Natural killer cell (primary cell): ENCODE data around the gene GFI1. TPM values are rescaled to one million over a fixed set of nuclear protein-coding genes. Genes with fewer than 3 reads are reported as not detected.
A peak's percentile ranks its signal among the peaks of the same experiment; 100 is the strongest.

Experiments used
- ATAC-seq, 3 donors: fragments of 150-1000 bp in 2 of 3; fragments of 200-7000 bp in 1 of 3; cut with Tn5 transposase; 1 replicate in 1 of 3; 2 replicates in 2 of 3; pipeline ENCODE4 v1.10.0; 2021; ENCODE audit warnings: mild to moderate bottlenecking in 2 of 3, moderate library complexity in 2 of 3
- DNase-seq, 2 donors: peaks; one replicate each; pipeline versions ENCODE4 v3.0.0 to v3.0.0-alpha.2; 2013 to 2021; ENCODE audit warnings: mixed read lengths in 1 of 2
- H3K27ac ChIP-seq: one replicate; pipeline ENCODE4 v1.5.1; 2013; ENCODE audit warnings: mild to moderate bottlenecking, low read length
- H3K27me3 ChIP-seq: one replicate; pipeline ENCODE4 v1.6.1; 2013; ENCODE audit warnings: low read length; ENCODE audit not compliant: control insufficient read depth, insufficient read depth
- H3K36me3 ChIP-seq: one replicate; pipeline ENCODE4 v1.6.1; 2013; ENCODE audit warnings: low read length; ENCODE audit not compliant: control insufficient read depth, insufficient read depth
- H3K4me1 ChIP-seq: one replicate; pipeline ENCODE4 v1.6.1; 2013; ENCODE audit warnings: low read length; ENCODE audit not compliant: control insufficient read depth, insufficient read depth
- H3K4me3 ChIP-seq: one replicate; pipeline ENCODE4 v1.5.1; 2013; ENCODE audit warnings: low read length
- H3K9me3 ChIP-seq: one replicate; pipeline ENCODE4 v1.6.1; 2013; ENCODE audit warnings: low read length; ENCODE audit not compliant: control insufficient read depth, insufficient read depth
- H3K27ac Mint-ChIP-seq, 2 donors: one replicate each; pipeline ENCODE4 v1.8.0; 2022; ENCODE audit warnings: mild to moderate bottlenecking in 2 of 2, mixed read lengths in 2 of 2, moderate library complexity in 1 of 2
- H3K27me3 Mint-ChIP-seq, 2 donors: one replicate each; pipeline ENCODE4 v1.8.0; 2022; ENCODE audit warnings: low read depth in 2 of 2, mixed read lengths in 2 of 2
- H3K36me3 Mint-ChIP-seq: one replicate; pipeline ENCODE4 v1.8.0; 2022; ENCODE audit warnings: mixed read lengths
- H3K4me1 Mint-ChIP-seq, 2 donors: one replicate each; pipeline ENCODE4 v1.8.0; 2022; ENCODE audit warnings: mixed read lengths in 2 of 2
- H3K4me3 Mint-ChIP-seq: one replicate; pipeline ENCODE4 v1.8.0; 2022; ENCODE audit warnings: mild to moderate bottlenecking, moderate library complexity, mixed read lengths
- H3K9me3 Mint-ChIP-seq, 2 donors: one replicate each; pipeline ENCODE4 v1.8.0; 2022; ENCODE audit warnings: mixed read lengths in 2 of 2
- CTCF ChIP-seq: fragments of 200-600 bp; IDR thresholded peaks from one replicate; pipeline ENCODE4 v1.8.0; 2022; ENCODE audit warnings: antibody characterized with exemption
- WGBS: methylation state at CpG from one replicate; pipeline ENCODE4 v1.1.7; 2013; ENCODE audit warnings: missing lambda C conversion rate; ENCODE audit not compliant: insufficient coverage; 5-methylcytosine and 5-hydroxymethylcytosine counted together
- intact Hi-C: fragments of 100-400 bp; cut with micrococcal nuclease; formaldehyde crosslinking; loops from one replicate; pipeline ENCODE4 v1.14.2; 2022
- total RNA-seq, 4 donors: library from RNA; stranded (reverse); fragments of 120-200 nt in 1 of 4; gene quantifications; one replicate each; pipeline versions ENCODE4 v1.2.3 to v1.2.4, GENCODE V29; 2013 to 2022

Gene GFI1
- total RNA-seq, 3 donors from 2014 or later (not counting 1 experiment from before 2014, with no cell fraction given) = 42.7 to 50.3 (median 46.0) TPM

DNA sequence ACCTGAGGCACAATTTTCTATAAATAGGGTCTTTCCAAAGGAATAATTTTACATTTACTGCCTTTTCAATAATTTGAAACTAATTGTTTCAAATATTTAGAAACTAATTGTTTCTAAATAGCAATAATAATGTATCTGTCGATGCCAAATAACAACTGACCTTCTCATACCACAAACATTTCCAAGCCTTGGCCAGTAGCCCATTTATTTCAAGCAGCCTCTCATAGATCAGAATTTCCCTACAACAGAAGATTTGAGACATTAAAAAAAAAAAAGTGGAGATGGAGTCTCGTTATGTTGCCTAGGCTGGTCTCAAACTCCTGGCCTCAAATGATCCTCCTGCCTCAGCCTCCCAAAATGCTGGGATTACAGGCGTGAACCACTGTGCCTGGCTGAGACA is 2.1 kb upstream of the GFI1 start:
- H3K36me3 ChIP-seq = no peaks in the 10 kb centered on the region
- peaks cover 6 to 23% of the 10 kb centered on the region in 2 donors for H3K4me1 Mint-ChIP-seq
- ATAC-seq (no peak), DNase-seq (no peak)
- H3K4me3 Mint-ChIP-seq = no peak overlapping the region
- no peak overlapping the region for H3K4me3 ChIP-seq
- H3K27ac ChIP-seq = no peak overlapping the region
- H3K4me1 ChIP-seq = peaks cover 12% of the 10 kb centered on the region
- no peaks in the 10 kb centered on the region for H3K27me3 ChIP-seq
- H3K9me3 ChIP-seq = no peaks in the 10 kb centered on the region
- TF ChIP-seq CTCF = no peak
- WGBS = 97% methylated on average over 3 of the region's 3 CpGs
- H3K9me3 Mint-ChIP-seq = no peaks in the 10 kb centered on the region
- H3K27me3 Mint-ChIP-seq = no peaks in the 10 kb centered on the region
- intact Hi-C loops = loop anchor here (5.0 kb wide), 3 partner anchors 108 to 192 kb away; partner anchors contain the start of genes GLMN and RPAP2
- no peaks in the 10 kb centered on the region for H3K36me3 Mint-ChIP-seq
- H3K27ac Mint-ChIP-seq = peak overlapping the region; percentile 23 to 88

DNA sequence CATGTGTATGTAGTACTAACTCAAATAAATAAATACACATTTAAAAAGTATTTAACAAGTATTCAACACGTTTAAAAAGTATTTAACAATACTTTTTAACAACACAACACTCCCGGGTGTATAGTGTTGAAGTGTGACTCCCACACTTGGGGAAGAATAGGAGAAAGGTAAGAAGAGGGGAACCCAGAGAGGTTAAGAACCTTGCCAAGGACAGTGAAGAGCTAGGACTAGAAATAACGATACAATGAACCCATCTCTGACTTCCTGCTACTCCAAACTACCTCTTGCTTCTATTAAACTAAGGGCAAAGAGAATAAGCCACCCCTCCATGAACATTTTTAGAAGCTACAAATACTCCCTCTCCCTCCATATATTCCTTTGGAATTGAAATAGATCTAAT is 1.7 kb upstream of the GFI1 start:
- DNase-seq = no peak
- H3K4me3 Mint-ChIP-seq = no peak overlapping the region

DNA sequence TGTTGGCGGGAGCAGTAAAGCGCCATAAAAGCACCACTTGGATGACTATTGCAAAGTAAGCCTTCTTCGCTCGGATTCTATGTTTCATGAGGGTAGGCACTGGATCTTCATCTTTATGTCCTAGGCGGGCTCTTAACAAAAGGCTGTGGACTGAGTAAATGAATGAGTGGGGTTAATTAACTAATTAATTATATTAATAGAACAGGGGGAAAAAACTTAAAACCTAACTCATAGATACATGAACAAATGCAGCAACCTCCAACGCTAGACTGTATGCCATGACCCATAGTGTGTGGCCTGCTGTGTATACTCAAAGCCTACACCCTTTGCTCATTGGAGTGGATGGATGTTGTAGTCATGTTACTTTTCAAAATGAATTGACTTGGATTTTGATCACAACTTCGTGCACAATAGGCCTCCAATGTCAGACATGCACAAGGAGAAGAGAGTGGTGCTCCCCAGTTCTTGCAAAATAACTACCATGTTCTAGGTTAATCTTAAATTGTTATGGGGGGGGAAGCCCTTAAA is 417 bp upstream of the GFI1 start:
- Histone ChIP-seq H3K4me3 (peak overlapping the region; percentile 65), H3K27me3 (no peaks in the 10 kb centered on the region), H3K4me1 (peaks cover 29% of the 10 kb centered on the region), H3K36me3 (no peaks in the 10 kb centered on the region), H3K9me3 (no peaks in the 10 kb centered on the region), H3K27ac (peak overlapping the region; percentile 53)
- H3K27ac Mint-ChIP-seq = peak overlapping the region; percentile 88 to 94
- H3K27me3 Mint-ChIP-seq = no peaks in the 10 kb centered on the region
- H3K4me3 Mint-ChIP-seq = peak overlapping the region; percentile 98
- intact Hi-C loops = loop anchor here (5.0 kb wide), 3 partner anchors 110 to 190 kb away; partner anchors contain the start of genes GLMN and RPAP2
- no peaks in the 10 kb centered on the region for H3K36me3 Mint-ChIP-seq
- DNase-seq = peak in 1 of 2 donors; percentile 33
- H3K4me1 Mint-ChIP-seq = peaks cover 19 to 39% of the 10 kb centered on the region in 2 donors
- 51% methylated on average over 6 of the region's 7 CpGs for WGBS
- TF ChIP-seq CTCF = no peak
- no peaks in the 10 kb centered on the region for H3K9me3 Mint-ChIP-seq
- ATAC-seq = no peak

More for the DNA sequence above, 1.7 kb upstream of the GFI1 start:
- Histone ChIP-seq H3K36me3 (no peaks in the 10 kb centered on the region), H3K27ac (peak overlapping the region; percentile 3), H3K4me3 (no peak overlapping the region), H3K4me1 (peaks cover 16% of the 10 kb centered on the region), H3K27me3 (no peaks in the 10 kb centered on the region), H3K9me3 (no peaks in the 10 kb centered on the region)
- H3K9me3 Mint-ChIP-seq = no peaks in the 10 kb centered on the region
- intact Hi-C loops = loop anchor here (5.0 kb wide), 3 partner anchors 109 to 191 kb away; partner anchors contain the start of genes GLMN and RPAP2
- no peak for ATAC-seq
- peak overlapping the region; percentile 23 to 88 for H3K27ac Mint-ChIP-seq
- 17% methylated on average over 1 of the region's 3 CpGs for WGBS
- TF ChIP-seq CTCF = no peak
- H3K27me3 Mint-ChIP-seq = no peaks in the 10 kb centered on the region
- H3K4me1 Mint-ChIP-seq = peaks cover 6 to 26% of the 10 kb centered on the region in 2 donors
- H3K36me3 Mint-ChIP-seq = no peaks in the 10 kb centered on the region
